Lower leg skin (tissue), 3 donors: Measurements from ENCODE around the gene PDLIM5.

ENCODE experiments used
- POLR2A ChIP-seq, 2 donors: fragments of 450-650 bp; IDR thresholded peaks; one replicate each; pipeline ENCODE4 v1.6.1; 2016 to 2017; ENCODE audit warnings: antibody characterized with exemption in 2 of 2, mild to moderate bottlenecking in 1 of 2, moderate library complexity in 1 of 2
- TF ChIP-seq, protein P1 (sequence below), 3 donors: fragments of 450-650 bp; IDR thresholded peaks; one replicate each; pipeline ENCODE4 v1.5.1; 2016; ENCODE audit warnings: antibody characterized with exemption in 3 of 3, mild to moderate bottlenecking in 3 of 3, moderate library complexity in 2 of 3

DNA sequence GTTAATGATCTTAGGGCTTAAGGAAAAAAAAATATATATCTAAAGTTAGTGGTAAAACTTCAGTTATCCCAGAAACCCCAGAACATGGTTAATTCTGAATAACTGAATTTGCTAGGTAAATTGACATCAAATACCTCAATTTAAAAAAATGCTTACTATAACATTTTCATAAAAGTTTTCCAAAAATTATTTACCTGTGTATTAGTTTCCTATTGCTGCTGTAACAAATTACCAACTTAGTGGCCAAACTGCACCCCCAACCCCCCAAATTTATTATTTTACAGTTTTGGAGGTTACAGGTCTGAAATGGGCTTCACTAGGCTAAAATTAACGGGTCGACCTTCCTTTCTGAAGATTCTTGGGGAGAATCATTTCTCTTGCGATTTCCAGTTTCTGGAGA is 95.2 kb downstream of the PDLIM5 start:
- TF ChIP-seq, protein P1, sequence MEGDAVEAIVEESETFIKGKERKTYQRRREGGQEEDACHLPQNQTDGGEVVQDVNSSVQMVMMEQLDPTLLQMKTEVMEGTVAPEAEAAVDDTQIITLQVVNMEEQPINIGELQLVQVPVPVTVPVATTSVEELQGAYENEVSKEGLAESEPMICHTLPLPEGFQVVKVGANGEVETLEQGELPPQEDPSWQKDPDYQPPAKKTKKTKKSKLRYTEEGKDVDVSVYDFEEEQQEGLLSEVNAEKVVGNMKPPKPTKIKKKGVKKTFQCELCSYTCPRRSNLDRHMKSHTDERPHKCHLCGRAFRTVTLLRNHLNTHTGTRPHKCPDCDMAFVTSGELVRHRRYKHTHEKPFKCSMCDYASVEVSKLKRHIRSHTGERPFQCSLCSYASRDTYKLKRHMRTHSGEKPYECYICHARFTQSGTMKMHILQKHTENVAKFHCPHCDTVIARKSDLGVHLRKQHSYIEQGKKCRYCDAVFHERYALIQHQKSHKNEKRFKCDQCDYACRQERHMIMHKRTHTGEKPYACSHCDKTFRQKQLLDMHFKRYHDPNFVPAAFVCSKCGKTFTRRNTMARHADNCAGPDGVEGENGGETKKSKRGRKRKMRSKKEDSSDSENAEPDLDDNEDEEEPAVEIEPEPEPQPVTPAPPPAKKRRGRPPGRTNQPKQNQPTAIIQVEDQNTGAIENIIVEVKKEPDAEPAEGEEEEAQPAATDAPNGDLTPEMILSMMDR (IDR thresholded peaks at IDR 0.05), result no peak
- no peak for TF ChIP-seq POLR2A (IDR thresholded peaks at IDR 0.05)
